Fibroblast of pulmonary artery (primary cell): ENCODE data around the gene GJA4.
A peak's percentile ranks its signal among the peaks of the same experiment; 100 is the strongest.
"Not testable (repeated sequence)": the region's sequence is repeated elsewhere in the genome, so short reads cannot be mapped to it uniquely, and the experiment has no call there.

ENCODE experiments used
- DNase-seq: peaks from one replicate; pipeline ENCODE4 v3.0.0-alpha.2; 2010; ENCODE audit warnings: low read depth
- H3K4me3 ChIP-seq: replicated peaks from 2 replicates; pipeline ENCODE4 v1.5.1; 2011; ENCODE audit warnings: low read depth, mild to moderate bottlenecking, control low read depth, low read length, moderate library complexity
- CTCF ChIP-seq: IDR thresholded peaks from 2 replicates; pipeline ENCODE4 v1.5.1; 2011; ENCODE audit warnings: mild to moderate bottlenecking, control low read depth, low read length, inconsistent platforms; ENCODE audit errors: missing control alignments

GJA4 gene

DNA sequence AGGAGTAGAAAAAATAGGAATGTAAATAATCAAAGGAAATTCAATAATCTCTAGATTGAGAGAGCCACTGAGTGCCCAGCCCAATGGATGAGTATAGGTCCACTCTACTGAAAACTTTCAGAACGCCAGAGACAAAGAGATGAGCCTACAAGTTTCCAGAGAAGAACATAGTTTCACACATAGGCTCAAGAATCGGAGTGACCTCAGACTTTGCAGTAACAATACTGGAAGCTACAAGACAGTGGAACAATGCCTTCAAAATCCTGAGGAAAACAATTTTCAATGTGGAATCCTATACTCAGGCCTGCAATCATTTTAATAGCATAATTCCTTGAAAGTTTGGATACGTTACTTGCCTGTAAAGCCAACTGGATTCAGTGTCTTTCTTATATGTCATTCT is 11.0 kb downstream of the GJA4 start:
- H3K4me3 ChIP-seq = no peak overlapping the region
- TF ChIP-seq CTCF = no peak
- DNase-seq = no peak

GRCh38 chr1:34806396-34806795 is 13.6 kb downstream of the GJA4 start:
- no peak for TF ChIP-seq CTCF

DNA sequence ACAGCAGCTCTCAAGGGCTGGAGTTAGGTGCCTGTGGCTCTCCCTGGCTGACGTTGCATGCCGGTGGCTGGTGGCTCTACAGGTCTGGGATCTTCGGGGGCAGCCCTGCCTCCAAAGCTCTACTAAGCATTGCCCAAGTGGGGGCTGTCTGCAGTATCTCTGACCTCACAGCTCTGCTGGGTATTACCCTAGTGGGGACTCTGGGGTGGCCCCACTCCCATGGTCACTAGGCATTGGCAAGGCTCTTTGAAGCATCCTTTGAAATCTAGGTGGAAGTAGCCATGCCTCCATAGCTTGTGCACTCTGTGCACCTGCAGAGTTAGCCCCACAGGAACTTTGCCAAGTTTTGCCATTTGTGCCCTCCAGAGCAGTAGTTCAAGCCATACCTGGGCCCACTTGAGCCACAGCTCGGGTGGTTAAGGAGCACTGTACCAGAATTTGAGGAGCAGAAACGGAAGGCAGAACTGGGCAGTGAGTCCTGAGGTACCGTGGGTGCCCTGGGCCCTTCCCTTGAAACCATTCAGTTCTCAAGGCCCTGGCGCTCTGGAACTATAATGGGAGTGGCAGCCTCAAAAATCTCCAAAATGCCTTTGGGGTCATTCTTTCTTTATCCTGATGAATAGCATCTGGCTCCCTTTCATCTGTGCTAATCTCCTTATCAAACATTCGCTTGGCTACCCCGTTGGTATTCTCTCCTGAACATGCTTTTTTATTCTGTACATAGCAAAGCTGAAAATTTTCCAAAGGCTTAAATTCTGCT is 15.4 kb downstream of the GJA4 start:
- H3K4me3 ChIP-seq = no peak overlapping the region
- DNase-seq = no peak
- TF ChIP-seq CTCF = no peak

More at GRCh38 chr1:34806396-34806795, 13.6 kb downstream of the GJA4 start:
- no peak overlapping the region for H3K4me3 ChIP-seq
- peak; percentile 13 for DNase-seq

GRCh38 chr1:34810781-34811180 is 18.0 kb downstream of the GJA4 start:
- DNase-seq, H3K4me3 ChIP-seq: not testable (repeated sequence)

- no peak for DNase-seq
- TF ChIP-seq CTCF = no peak
- H3K4me3 ChIP-seq = no peak overlapping the region
These were observed 23.5 kb downstream of the GJA4 start for GRCh38 chr1:34816332-34816731.

- no peak for DNase-seq
- no peak for TF ChIP-seq CTCF
- no peak overlapping the region for H3K4me3 ChIP-seq
These were observed 24.0 kb downstream of the GJA4 start for GRCh38 chr1:34816778-34817177.

DNA sequence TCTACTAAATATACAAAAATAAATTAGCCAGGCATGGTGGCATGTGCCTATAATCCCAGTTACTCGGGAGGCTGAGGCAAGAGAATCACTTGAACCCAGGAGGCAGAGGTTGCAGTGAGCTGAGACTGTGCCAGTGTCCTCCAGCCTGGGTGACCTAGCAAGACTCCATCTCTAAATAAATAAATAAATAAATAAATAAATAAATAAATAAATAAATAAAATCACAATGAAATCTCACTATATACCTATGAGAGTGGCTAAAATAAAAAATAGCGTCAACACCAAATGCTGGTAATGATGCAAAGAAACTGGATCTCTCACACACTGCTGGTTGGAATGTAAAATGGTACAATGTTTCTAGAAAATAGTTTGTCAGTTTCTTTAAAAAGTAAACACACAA is 26.1 kb downstream of the GJA4 start:
- not testable (repeated sequence) for DNase-seq, H3K4me3 ChIP-seq

GRCh38 chr1:34822202-34822601 is 29.4 kb downstream of the GJA4 start:
- DNase-seq = no peak
- no peak for TF ChIP-seq CTCF
- no peak overlapping the region for H3K4me3 ChIP-seq
